WTC11 (cell line): ENCODE results near the gene HCN1. TPM values are rescaled to one million over a fixed set of nuclear protein-coding genes. Genes with fewer than 3 reads are reported as not detected.

Experiments used
- ATAC-seq: fragments of 200-7000 bp; cut with Tn5 transposase; 2 replicates; pipeline ENCODE4 v1.10.0; 2021; ENCODE audit warnings: mild to moderate bottlenecking, moderate library complexity
- CTCF ChIA-PET: fragments of 300-600 bp; sonication (Branson Sonifier 250); formaldehyde crosslinking; loops from one replicate; lab custom pipeline; 2021; ENCODE audit warnings: antibody characterized with exemption; lab: Charles Lee
- POLR2A ChIA-PET: fragments of 350-600 bp; sonication (Branson Sonifier 250); formaldehyde crosslinking; loops from one replicate; lab custom pipeline; 2021; ENCODE audit warnings: antibody characterized with exemption; lab: Charles Lee
- DNase-seq: peaks from one replicate; pipeline ENCODE4 v3.0.0; 2021; ENCODE audit warnings: low spot score
- H3K27ac Mint-ChIP-seq: 2 replicates; pipeline ENCODE4 v1.8.0; 2021; ENCODE audit warnings: mixed read lengths
- H3K27me3 Mint-ChIP-seq: 2 replicates; pipeline ENCODE4 v1.8.0; 2021; ENCODE audit warnings: low read depth, mild to moderate bottlenecking, moderate library complexity, mixed read lengths
- H3K36me3 Mint-ChIP-seq: 2 replicates; pipeline ENCODE4 v1.8.0; 2021; ENCODE audit warnings: mixed read lengths
- H3K4me1 Mint-ChIP-seq: 2 replicates; pipeline ENCODE4 v1.8.0; 2022; ENCODE audit warnings: mixed read lengths
- H3K4me3 Mint-ChIP-seq: 2 replicates; pipeline ENCODE4 v1.8.0; 2021; ENCODE audit warnings: mild to moderate bottlenecking, moderate library complexity, mixed read lengths
- H3K9me3 Mint-ChIP-seq: 2 replicates; pipeline ENCODE4 v1.8.0; 2021; ENCODE audit warnings: mixed read lengths
- CTCF ChIP-seq: fragments of 200-600 bp; IDR thresholded peaks from 2 replicates; pipeline ENCODE4 v1.8.0; 2022; ENCODE audit warnings: antibody characterized with exemption
- E2F4 ChIP-seq: sonication (generic); formaldehyde crosslinking; IDR thresholded peaks from 2 replicates; pipeline ENCODE4 v1.8.1; 2022; ENCODE audit warnings: low read depth, mild to moderate bottlenecking, moderate library complexity, missing genetic modification reagents, borderline replicate concordance
- ETV6 ChIP-seq: sonication (generic); formaldehyde crosslinking; IDR thresholded peaks from 2 replicates; pipeline ENCODE4 v1.8.1; 2022; ENCODE audit warnings: mild to moderate bottlenecking, missing genetic modification reagents
- JAZF1 ChIP-seq: fragments of 250-450 bp; sonication (Bioruptor Pico); IDR thresholded peaks from 2 replicates; pipeline ENCODE4 v1.9.0; 2021; ENCODE audit warnings: moderate library complexity, mild to moderate bottlenecking, inconsistent platforms
- NFATC4 ChIP-seq: fragments of 250-450 bp; sonication (Bioruptor Pico); IDR thresholded peaks from 2 replicates; pipeline ENCODE4 v1.9.0; 2021; ENCODE audit warnings: mild to moderate bottlenecking
- NR2C2 ChIP-seq: sonication (generic); formaldehyde crosslinking; IDR thresholded peaks from 2 replicates; pipeline ENCODE4 v1.8.0; 2022; ENCODE audit warnings: mild to moderate bottlenecking, missing genetic modification reagents
- PRDM15 ChIP-seq: sonication (generic); formaldehyde crosslinking; IDR thresholded peaks from 2 replicates; pipeline ENCODE4 v1.8.0; 2022; ENCODE audit warnings: missing genetic modification reagents
- SMAD3 ChIP-seq: sonication (generic); formaldehyde crosslinking; IDR thresholded peaks from 2 replicates; pipeline ENCODE4 v1.8.0; 2022; ENCODE audit warnings: missing genetic modification reagents, mild to moderate bottlenecking, borderline replicate concordance
- TEAD4 ChIP-seq: sonication (generic); formaldehyde crosslinking; IDR thresholded peaks from 2 replicates; pipeline ENCODE4 v1.8.0; 2022; ENCODE audit warnings: mild to moderate bottlenecking, missing genetic modification reagents
- USF1 ChIP-seq: sonication (generic); formaldehyde crosslinking; IDR thresholded peaks from 2 replicates; pipeline ENCODE4 v1.8.0; 2022; ENCODE audit warnings: mild to moderate bottlenecking, missing genetic modification reagents
- ZNF219 ChIP-seq: sonication (generic); formaldehyde crosslinking; IDR thresholded peaks from 2 replicates; pipeline ENCODE4 v1.8.0; 2023; ENCODE audit warnings: missing genetic modification reagents, mild to moderate bottlenecking, borderline replicate concordance
- total RNA-seq: library from RNA; stranded (reverse); gene quantifications from 3 replicates; pipeline ENCODE4 v1.2.3, GENCODE V29; 2021
- TF ChIP-seq, protein P1 (sequence below): sonication (generic); formaldehyde crosslinking; IDR thresholded peaks from 2 replicates; pipeline ENCODE4 v1.8.1; 2022; ENCODE audit warnings: mild to moderate bottlenecking, missing genetic modification reagents, moderate library complexity, borderline replicate concordance
- TF ChIP-seq, protein P2 (sequence below): sonication (generic); formaldehyde crosslinking; IDR thresholded peaks from 2 replicates; pipeline ENCODE4 v1.8.0; 2022; ENCODE audit warnings: mild to moderate bottlenecking, missing genetic modification reagents
- TF ChIP-seq, protein P3 (sequence below): sonication (generic); formaldehyde crosslinking; IDR thresholded peaks from 2 replicates; pipeline ENCODE4 v1.8.1; 2023; ENCODE audit warnings: mild to moderate bottlenecking, missing genetic modification reagents, moderate library complexity

Gene HCN1
- total RNA-seq, 1 experiment from 2014 or later: 2.2 TPM

- no peak overlapping the region for H3K27ac Mint-ChIP-seq
- POLR2A ChIA-PET: no interaction called here
- DNase-seq: no peak
- no peaks in the 10 kb centered on the region; the same call in 1 of the 2 replicates for H3K27me3 Mint-ChIP-seq
- no peaks in the 10 kb centered on the region for H3K36me3 Mint-ChIP-seq
- H3K9me3 Mint-ChIP-seq: peaks cover 3% of the 10 kb centered on the region
- ATAC-seq: no peak
- CTCF ChIA-PET: no interaction called here
- peaks cover 11% of the 10 kb centered on the region for H3K4me1 Mint-ChIP-seq
- H3K4me3 Mint-ChIP-seq: no peak overlapping the region
- TF ChIP-seq USF1: no peak
These were observed 72.3 kb downstream of the HCN1 start for GRCh38 chr5:45623832-45624231.

DNA sequence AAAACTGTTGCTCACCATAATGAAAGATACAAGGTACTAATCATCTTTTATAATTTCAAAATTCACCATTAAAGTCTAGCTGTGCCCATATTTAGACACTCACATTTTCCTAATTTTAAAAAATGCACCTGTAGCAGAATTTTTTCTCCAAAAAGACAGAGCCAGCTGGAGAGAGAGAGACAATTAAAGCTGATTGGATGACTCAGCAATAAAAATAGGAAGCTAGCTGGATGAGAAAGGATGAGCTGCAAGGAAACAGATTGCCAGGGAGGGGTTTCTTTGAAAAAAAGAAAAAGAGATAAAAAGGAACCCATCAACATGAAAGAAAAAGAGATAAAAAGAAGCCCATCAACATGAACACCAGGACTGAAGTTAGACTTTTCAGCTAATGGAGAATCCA, 73.8 kb downstream of the HCN1 start:
- no peak overlapping the region for H3K27ac Mint-ChIP-seq
- no peaks in the 10 kb centered on the region; the same call in 1 of the 2 replicates for H3K27me3 Mint-ChIP-seq
- ChIA-PET POLR2A (no interaction called here), CTCF (no interaction called here)
- no peaks in the 10 kb centered on the region for H3K36me3 Mint-ChIP-seq
- no peak overlapping the region for H3K4me3 Mint-ChIP-seq
- peaks cover 4% of the 10 kb centered on the region for H3K9me3 Mint-ChIP-seq
- DNase-seq: no peak
- peaks cover 18% of the 10 kb centered on the region for H3K4me1 Mint-ChIP-seq
- TF ChIP-seq, protein P1, sequence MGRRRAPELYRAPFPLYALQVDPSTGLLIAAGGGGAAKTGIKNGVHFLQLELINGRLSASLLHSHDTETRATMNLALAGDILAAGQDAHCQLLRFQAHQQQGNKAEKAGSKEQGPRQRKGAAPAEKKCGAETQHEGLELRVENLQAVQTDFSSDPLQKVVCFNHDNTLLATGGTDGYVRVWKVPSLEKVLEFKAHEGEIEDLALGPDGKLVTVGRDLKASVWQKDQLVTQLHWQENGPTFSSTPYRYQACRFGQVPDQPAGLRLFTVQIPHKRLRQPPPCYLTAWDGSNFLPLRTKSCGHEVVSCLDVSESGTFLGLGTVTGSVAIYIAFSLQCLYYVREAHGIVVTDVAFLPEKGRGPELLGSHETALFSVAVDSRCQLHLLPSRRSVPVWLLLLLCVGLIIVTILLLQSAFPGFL (CRISPR knock-in tag): no peak
- no peak for TF ChIP-seq TEAD4 (CRISPR knock-in tag)
- TF ChIP-seq, protein P2, sequence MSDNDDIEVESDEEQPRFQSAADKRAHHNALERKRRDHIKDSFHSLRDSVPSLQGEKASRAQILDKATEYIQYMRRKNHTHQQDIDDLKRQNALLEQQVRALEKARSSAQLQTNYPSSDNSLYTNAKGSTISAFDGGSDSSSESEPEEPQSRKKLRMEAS (CRISPR knock-in tag): no peak
- no peak for TF ChIP-seq NFATC4 (CRISPR knock-in tag)
- TF ChIP-seq PRDM15 (CRISPR knock-in tag): no peak
- TF ChIP-seq JAZF1 (CRISPR knock-in tag): no peak
- no peak for TF ChIP-seq CTCF
- no peak for TF ChIP-seq NR2C2 (CRISPR knock-in tag)
- TF ChIP-seq SMAD3 (CRISPR knock-in tag): no peak
- TF ChIP-seq ETV6: no peak
- no peak for TF ChIP-seq ZNF219 (CRISPR knock-in tag)
- no peak for TF ChIP-seq E2F4 (CRISPR knock-in tag)
- no peak for ATAC-seq

- peaks cover 36% of the 10 kb centered on the region for H3K4me1 Mint-ChIP-seq
- H3K36me3 Mint-ChIP-seq: no peaks in the 10 kb centered on the region
- DNase-seq: no peak
- 0 out of 2 replicates have a peak overlapping the region, but pooled peaks have one; percentile 18 for H3K27ac Mint-ChIP-seq
- H3K4me3 Mint-ChIP-seq: no peak overlapping the region
- ChIA-PET CTCF (interaction anchor here (1.2 kb wide), 1 partner anchor 78 kb away, joined by 5 read pairs; the partner anchor contains the start of gene HCN1), POLR2A (no interaction called here)
- TF ChIP-seq, protein P3, sequence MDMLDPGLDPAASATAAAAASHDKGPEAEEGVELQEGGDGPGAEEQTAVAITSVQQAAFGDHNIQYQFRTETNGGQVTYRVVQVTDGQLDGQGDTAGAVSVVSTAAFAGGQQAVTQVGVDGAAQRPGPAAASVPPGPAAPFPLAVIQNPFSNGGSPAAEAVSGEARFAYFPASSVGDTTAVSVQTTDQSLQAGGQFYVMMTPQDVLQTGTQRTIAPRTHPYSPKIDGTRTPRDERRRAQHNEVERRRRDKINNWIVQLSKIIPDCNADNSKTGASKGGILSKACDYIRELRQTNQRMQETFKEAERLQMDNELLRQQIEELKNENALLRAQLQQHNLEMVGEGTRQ: no peak
- TF ChIP-seq, all 79 proteins: peak for 0
- H3K27me3 Mint-ChIP-seq: no peaks in the 10 kb centered on the region
- peaks cover 4% of the 10 kb centered on the region for H3K9me3 Mint-ChIP-seq
- no peak for ATAC-seq
These were observed 78.2 kb downstream of the HCN1 start for GRCh38 chr5:45617859-45618416.
